Skeletal muscle cell (primary cell): ENCODE results near the gene HOXB9.

Experiments used
- DNase-seq: peaks from one replicate; pipeline ENCODE4 v3.0.0-alpha.2; 2010; ENCODE audit warnings: low read depth
- H3K4me3 ChIP-seq: 2 replicates; pipeline ENCODE4 v1.5.1; 2011; ENCODE audit warnings: low read depth, mild to moderate bottlenecking, control low read depth, low read length, moderate library complexity

HOXB9 gene

DNA sequence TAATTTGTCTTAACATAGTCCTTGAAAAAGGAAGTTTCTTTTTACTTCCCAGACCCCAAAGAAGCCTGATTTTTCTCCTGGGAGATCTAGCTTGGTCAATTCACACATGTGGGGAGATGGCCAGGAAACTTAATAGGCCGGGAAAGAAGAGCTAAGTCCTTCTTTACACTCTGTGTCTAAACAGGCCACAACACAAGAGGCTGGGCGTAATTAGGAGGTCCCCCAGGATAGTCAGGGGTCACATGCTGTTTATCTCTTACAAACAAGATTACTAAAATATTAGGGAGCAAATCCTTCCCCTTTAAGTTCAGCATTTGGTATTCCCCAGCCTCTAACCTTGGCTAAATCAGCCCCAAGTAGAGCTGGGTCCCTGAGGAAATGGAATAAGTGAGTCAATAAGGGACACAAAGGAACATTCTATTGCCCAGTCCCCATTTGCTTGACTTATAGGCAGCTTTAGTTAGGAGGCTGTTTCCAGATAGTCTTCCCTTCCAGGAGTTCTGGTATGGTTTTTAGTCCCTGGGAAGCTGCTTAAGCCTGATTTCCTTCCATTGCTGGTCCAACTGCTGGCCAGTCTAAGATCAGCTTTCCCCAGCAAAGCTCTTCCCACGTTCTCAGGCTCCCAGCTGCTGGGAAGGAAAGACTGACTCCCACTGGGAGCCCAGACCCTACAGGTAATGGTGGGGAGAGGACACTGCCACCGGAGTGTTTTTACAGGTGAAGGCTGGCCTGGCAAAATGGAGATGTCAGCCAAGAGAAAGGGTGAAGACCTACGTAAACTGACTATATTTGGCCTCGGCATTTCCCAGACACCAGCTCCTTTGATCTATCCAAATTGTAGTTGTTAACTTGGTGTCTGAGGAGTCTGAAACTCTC is 14.1 kb upstream of the HOXB9 start:
- no peak overlapping the region for H3K4me3 ChIP-seq
- DNase-seq = no peak

DNA sequence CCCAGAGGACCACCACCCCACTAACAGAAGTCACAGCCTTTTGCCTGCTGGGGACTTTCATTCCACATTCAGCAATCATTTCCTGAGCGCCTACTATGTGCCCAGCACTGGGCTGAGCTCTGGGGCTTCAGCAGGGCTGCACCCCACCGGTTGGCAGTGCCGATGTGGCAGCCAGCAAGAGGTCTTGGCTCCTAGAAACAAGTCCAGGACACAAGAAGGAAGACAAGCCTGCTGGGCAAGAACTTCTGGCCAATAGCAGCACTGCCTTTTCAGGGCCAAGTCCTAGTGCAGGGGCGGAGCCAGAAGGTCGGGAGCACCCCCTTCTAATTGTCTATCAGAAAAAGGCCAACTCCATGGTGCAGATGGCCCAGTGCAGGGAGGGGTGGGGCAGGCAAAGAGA is 13.0 kb upstream of the HOXB9 start:
- H3K4me3 ChIP-seq = no peak overlapping the region
- DNase-seq = no peak

- peak; percentile 49 for DNase-seq
- H3K4me3 ChIP-seq = no peak overlapping the region
Observed at GRCh38 chr17:48637323-48638260, 11.4 kb upstream of the HOXB9 start.

DNA sequence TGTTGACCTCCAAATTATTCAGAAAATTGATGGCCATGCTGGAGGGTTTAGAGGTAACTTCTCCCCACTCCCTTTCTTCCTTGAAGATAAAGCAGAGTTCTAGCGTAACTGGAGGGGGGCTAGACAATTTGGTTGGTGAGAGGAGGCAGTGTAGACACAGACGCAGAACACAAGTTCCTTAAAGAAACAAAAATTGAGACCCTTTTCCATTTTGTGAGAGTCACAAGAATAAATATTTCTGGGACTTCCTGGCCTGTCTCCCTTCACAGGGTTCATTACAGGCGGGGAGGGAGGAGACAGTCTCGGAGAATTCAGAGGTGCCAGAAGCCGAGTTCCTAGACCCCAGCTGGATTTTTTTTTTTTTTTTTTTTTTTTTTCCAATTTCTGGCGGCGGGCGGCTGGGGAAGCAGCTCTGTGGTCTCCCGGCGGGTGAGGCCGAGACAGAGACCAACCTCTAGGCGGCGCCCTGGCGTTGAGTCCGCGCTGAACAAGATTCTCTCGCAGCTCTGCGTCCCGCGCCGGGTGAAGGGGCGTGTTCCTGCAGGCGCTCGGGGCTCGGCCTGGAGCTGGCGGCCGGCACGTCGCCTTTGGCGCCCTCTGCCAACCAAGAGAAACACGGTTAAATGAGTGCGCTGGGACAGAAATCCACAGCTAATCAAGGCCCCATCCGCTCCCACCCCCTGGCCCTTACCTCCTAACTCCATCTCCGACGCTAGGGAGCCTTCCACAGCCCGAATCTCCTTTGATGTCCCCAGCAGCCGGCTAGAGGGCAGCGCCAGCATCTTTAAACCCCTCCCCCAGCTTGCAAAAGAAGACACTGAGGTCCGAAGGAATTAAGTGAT is 10.2 kb upstream of the HOXB9 start:
- H3K4me3 ChIP-seq = no peak overlapping the region
- DNase-seq = no peak

DNA sequence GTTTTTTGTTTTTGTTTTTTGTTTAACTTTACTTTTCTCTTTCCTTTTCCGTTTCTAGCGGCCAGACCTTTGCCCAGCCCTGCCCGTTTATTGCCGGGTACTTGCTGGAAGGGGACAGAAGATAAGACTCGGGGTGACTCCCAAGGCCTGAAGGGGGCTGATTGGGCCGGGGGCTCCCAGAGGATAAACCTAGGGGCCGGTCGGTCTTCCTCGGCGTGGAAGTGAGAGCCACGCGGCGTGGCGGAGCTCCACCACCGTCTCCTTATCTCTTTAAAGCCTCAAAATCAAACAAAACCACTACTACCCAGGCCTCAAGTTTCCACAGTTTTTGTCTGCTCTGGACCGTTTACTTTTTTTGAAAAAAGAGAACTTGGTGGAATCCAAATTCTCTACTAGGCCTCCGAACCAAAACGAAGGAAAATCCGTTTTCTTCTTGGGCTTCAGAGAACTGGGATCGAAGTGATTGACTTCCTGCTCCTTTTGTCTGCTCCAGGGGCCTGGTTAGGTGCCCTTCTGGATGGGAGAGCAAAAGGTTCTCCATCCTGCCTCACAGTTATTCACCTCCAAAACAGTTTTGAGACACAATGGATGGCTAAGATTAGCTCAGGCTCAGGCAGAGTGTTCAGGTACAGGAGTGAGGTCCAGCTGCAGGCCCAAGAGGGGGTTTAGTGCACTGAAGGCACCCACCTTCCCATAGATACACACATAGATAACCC is 8.5 kb upstream of the HOXB9 start:
- no peak overlapping the region for H3K4me3 ChIP-seq
- DNase-seq = no peak

DNA sequence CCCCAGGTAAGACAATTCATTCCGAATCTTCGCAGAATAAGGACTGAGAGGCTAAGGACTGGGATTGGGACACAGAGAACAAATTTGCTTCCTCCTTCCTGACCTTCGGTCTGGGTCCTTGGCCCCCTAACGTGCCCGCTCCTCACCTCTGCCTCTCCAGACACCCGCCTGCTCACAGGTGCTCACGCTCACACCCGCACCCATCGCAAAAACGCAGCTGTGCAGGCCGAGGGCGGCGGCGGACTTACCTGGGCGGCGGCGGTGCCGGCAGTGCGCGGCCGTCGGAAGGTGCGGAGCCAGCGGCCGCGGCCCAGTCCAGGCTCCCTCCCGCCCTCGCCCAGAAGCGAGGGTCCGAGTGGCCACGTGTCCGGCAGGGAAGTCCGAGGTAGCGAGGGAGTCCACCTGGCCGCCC is 7.1 kb upstream of the HOXB9 start:
- no peak overlapping the region for H3K4me3 ChIP-seq
- DNase-seq = no peak

DNA sequence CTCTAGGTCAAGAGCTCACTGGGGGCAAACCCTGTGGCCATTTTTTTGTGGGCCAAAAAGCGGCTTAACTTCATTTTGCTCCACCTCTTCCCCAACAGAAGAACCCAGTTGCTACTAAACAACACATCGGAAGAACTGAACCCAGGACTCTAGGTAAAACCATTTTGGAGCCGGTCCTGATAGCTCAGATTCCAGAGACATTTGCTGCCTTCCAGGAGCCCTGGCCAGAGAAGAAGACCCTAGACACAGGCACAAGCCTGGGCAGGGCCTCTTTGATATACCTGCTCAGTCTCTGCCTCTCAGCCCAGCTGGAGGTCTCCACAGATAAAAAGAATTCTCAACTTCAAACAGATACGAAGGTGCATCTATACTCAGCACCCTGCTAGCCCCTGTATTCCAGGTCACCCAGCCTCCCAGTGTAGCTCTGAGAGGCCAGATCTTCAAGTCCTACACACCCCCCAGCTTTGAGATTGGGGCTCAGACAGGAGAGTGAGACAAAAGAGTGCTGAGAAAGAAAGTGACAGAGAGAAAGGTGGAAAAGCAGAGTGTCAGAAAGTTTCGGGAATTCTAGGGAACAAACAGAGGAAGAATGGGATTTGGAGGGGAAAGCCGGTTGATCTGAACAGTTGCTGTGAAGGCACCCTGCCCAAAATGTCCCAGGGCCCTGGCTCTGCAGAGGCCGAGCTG is 6.6 kb upstream of the HOXB9 start:
- no peak for DNase-seq
- no peak overlapping the region for H3K4me3 ChIP-seq

GRCh38 chr17:48631693-48632578 is 5.8 kb upstream of the HOXB9 start:
- H3K4me3 ChIP-seq = no peak overlapping the region
- DNase-seq = no peak

GRCh38 chr17:48630925-48631692 is 5.0 kb upstream of the HOXB9 start:
- DNase-seq = no peak

GRCh38 chr17:48630009-48630924 is 4.1 kb upstream of the HOXB9 start:
- DNase-seq = no peak
- H3K4me3 ChIP-seq = no peak overlapping the region

More at GRCh38 chr17:48630925-48631692, 5.0 kb upstream of the HOXB9 start:
- H3K4me3 ChIP-seq = no peak overlapping the region

GRCh38 chr17:48629411-48629759 is 3.2 kb upstream of the HOXB9 start:
- no peak overlapping the region for H3K4me3 ChIP-seq
- no peak for DNase-seq

GRCh38 chr17:48628649-48629410 is 2.7 kb upstream of the HOXB9 start:
- DNase-seq = no peak
- no peak overlapping the region for H3K4me3 ChIP-seq

DNA sequence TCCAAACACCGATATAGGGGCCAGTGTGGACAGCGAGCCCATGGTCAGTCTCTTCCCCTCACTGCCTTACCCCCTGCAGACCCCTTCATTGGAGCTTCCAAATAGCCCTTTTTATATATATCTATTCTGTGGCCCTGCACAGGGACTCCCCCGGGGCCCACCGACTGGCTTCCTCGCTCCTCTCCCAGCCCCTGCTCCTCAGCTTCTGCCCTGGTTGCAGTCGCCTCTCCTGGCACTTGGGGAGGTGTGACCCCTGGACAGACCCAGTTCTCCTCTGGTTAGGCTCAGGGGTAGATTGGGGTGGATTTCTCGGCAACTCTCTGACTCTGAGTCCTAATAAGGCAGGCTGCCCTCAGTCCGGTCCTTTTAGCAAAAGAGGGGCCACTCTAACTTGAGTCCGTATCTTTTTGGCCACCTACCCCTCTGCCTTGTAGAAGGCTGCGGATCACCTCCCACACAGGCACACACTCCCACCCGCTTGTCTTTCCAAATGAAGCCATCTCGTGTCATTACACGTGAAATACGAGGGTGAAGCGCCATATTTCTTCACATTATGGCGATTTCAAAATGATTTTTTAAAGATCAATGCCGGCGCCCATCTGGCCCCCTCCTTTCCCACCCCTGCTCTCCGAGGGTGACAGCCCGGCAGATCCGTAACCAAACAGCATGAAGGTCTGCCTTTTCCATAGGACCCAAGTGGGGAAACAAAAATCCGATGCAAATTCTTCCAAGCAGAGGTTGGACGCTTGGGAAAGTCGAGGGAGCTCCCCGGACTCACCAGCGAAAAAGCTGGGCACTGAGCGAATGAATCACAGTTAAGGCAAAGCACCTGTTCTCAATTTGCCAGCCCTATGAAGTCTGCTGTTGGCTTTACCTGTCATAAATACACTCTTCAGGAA is 1.7 kb upstream of the HOXB9 start:
- H3K4me3 ChIP-seq = no peak overlapping the region
- no peak for DNase-seq

- DNase-seq = no peak
- no peak overlapping the region for H3K4me3 ChIP-seq
Observed at GRCh38 chr17:48627118-48627597, 1.0 kb upstream of the HOXB9 start.
